GM19452 (cell line): Measurements from ENCODE around the gene AK5.

Experiments used
- ATAC-seq: cut with Tn5 transposase; IDR thresholded peaks from one replicate; pipeline ENCODE4 v1.9.1; 2021; ENCODE audit not compliant: unreplicated experiment

The AK5 gene

DNA sequence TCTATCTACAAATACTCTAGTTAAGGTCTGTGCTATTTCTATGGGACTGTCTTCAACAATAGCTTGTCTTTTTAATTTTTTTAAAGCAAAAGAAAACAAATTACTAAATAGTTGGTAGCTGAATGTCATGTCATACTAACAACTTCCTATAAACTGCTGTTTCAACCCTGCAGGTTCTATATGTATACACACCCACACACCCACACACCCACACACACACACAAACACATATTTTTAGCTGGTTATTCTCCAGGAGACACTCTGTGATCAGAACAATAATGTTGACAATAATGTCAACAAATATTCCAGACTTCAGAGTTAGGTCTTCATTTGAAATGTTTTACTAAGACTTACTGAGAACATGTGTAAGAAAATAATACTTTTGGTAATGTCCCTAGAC, 66.7 kb downstream of the AK5 start:
- ATAC-seq: no peak

DNA sequence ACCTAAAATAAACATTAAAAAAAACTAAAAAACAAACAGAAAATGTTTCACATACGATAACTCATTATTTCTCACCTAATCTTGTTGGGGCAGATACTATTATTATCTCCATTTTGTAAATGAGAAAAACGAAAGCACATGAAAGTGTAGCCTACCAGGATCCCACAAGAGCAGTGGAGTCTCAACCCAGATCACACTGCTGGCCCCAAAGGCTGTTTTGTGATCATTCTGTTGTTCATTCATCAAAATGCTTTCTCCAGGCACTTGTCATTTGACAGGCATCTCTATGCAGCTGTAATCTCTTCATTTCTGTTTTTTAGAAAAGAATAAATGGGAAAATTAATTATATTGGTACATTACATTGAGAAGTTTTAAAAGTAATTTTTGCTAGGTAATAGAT, 67.5 kb downstream of the AK5 start:
- ATAC-seq: no peak

GRCh38 chr1:77350012-77350770, 68.4 kb downstream of the AK5 start:
- no peak for ATAC-seq

DNA sequence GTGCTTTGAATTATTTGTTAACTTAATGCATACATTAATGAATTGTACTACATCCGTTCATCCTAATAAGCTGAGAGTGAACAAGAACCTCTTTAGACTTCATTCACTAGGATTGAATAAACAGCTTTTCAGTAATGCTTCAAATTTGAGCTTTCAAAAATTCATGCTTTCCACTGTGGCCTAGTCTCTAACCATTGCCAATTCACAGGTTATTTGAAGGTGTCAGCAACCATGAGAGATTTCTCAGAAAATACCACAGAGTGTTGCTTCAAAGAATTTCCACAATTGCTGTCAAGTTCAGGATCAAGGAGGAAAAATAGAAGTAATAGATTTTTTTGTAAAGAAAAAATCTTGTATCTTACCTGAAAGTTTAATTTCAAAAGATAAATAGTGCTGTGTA, 72.7 kb downstream of the AK5 start:
- no peak for ATAC-seq

DNA sequence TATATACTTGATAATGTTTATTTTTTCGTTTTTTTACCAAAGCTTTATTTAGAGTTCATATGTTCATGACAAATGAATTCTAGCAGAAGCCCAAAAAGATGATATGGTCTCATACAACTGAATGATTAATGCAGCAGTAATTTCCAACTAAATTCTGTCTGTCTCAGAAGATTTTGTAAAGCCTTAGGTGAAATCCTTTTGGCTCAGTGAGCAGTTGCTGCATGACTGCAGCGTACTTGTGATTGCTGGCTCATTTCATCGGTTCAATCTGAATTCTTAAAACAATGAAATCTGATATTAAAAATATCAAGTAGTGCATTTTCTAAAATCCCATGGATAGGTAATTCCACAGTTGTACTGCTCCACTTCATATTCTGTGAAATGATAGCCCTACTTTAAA, 73.2 kb downstream of the AK5 start:
- ATAC-seq: no peak

GRCh38 chr1:77356136-77356535, 74.3 kb downstream of the AK5 start:
- no peak for ATAC-seq

DNA sequence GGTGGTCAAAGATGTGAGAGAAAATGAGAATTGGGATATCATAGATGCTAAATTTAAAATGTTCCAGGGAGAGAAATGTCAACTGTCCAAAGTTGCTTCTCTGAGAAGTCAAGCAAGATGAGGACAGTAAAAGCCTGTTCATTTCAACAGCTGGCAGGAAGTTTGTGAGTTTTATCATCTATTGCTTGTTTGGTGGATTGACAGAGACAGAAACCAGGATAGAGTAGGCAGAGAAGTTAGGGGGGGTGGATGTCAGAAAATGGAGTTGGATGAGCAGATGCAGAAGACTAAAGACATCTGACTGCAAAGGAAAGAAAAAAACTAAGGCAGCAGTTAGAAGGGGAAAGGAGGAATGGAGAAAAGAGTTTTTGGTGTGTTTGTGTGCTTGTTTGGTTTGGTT, 78.4 kb downstream of the AK5 start:
- no peak for ATAC-seq

- no peak for ATAC-seq
Measured at GRCh38 chr1:77361621-77362020, 79.8 kb downstream of the AK5 start.

DNA sequence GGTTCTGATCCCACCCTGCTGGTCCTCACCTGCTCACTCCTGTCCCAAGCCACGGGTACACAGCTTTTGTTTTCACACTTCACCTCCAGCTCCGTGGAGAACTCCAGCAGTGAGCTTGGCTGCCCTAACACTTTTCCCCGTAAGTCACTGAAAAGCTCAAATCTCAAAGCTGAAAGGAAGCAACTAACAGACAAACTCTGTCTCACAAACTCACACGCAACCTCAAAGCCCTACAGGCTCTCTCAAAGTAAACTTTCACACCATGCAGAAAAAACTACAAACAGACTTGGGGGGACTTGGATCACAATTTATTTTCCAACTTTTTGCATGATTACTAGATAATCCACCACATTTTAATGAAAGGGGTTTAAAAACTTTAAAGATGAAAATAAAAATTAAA, 88.3 kb downstream of the AK5 start:
- ATAC-seq: no peak

GRCh38 chr1:77370583-77371306, 88.9 kb downstream of the AK5 start:
- no peak for ATAC-seq

GRCh38 chr1:77371396-77371795, 89.6 kb downstream of the AK5 start:
- ATAC-seq: no peak

DNA sequence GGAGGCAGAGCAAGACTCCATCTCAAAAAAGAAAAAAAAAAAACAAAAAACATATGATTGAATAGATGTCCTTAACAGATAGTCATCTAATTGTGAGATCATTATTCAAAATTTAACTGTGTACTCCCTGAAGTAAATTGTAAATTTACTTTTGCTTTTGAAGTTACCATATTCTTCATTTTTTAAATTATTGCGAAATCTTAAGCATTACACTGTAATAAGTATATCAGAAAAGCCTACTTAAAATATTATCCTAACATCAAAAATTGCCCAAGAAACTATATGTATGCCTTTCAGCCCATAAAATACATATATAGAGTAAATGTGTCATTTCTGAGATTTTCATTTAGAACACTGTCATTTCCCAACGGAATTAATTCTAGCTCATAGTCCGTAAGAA, 91.9 kb downstream of the AK5 start:
- ATAC-seq: no peak

- ATAC-seq: no peak
Measured at GRCh38 chr1:77375541-77375940, 93.7 kb downstream of the AK5 start.

- ATAC-seq: no peak
Measured at GRCh38 chr1:77375990-77376389, 94.2 kb downstream of the AK5 start.

GRCh38 chr1:77378723-77379535, 97.1 kb downstream of the AK5 start:
- ATAC-seq: no peak

GRCh38 chr1:77382366-77382765, 100.5 kb downstream of the AK5 start:
- ATAC-seq: no peak

GRCh38 chr1:77383236-77383635, 101.4 kb downstream of the AK5 start:
- ATAC-seq: no peak

DNA sequence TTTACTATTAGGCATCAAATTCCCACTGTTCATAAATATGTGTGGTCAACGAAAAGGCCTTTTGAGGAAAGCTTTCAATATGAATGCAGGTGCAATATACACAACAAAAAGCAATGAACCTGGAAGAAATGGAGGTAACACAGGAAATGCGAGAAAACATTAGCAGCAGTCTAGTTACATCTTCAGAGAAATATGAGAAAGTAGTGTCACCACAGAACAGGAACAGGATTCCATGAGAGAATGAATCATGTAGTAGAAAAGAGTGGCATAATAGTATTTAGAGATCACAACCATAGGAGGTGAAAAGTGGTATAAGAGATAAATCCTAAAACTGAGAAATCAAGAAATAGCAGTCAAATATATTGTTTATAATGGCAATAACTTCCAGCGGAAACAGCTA, 103.7 kb downstream of the AK5 start:
- ATAC-seq: no peak

DNA sequence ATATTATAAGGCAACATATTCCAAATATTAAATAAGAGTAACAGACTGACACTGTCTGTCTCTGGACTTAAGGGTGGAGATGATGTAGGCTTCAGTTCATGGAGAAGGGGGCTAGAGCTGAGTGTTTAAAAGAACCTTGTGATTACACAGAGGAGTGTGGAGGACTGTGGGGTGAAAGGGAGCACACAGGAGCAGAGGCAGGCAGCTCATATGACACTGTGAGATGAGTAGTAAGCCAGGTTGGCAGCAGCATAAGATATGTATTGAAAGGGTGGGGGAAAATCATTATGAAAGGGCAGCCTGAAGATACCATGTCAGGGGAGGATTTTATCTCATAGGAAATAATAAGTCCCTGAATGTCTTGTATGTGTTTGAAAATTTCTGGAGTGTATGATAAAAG, 104.5 kb downstream of the AK5 start:
- no peak for ATAC-seq

DNA sequence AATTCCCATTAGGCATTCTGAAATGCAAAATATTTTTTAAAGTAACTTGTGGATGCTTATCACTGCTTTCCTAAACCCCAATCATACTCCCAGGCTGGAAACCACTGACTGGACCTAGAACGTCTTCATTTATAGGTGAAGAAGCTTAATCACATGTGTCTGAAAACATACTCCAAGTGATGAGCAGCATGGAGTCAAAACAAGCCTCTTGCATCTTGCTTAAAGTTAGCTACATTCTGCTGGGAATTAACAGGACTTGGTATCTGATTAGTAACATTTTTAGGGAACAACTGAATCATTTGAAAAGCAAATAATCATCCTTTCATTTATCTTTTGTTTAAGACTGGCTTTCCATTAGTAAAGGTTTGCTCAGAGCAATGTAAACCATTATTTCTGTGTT, 105.7 kb downstream of the AK5 start:
- no peak for ATAC-seq

- no peak for ATAC-seq
Measured at GRCh38 chr1:77388661-77389060, 106.8 kb downstream of the AK5 start.

DNA sequence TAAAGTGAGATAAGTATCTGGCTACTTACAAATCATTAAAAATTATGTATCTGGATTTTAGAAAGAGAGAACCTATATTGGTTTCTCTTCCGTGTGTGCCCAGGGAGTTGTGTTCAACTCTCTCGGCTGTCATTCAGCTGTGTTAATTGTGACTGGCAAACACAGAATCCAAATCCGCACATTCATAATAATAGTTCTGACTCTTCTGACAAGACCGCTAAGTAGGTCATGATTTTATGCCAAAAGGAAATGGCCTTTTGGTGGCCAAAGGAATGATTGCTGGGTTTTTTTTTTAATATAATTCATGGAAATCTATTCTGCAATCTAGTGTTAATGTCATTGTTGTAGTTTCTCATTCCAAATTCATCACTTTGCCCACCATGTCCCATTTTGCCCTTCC, 110.7 kb downstream of the AK5 start:
- no peak for ATAC-seq
